HG03575 (cell line): ENCODE measurements around the gene B3GALT4.
A peak's percentile ranks its signal among the peaks of the same experiment; 100 is the strongest.

ENCODE experiments used
- ATAC-seq: cut with Tn5 transposase; IDR thresholded peaks from one replicate; pipeline ENCODE4 v1.9.1; 2021; ENCODE audit not compliant: unreplicated experiment, insufficient number of reproducible peaks, low FRiP score; ENCODE audit errors: extremely low read depth

B3GALT4 gene

GRCh38 chr6:33312361-33313104, 35.6 kb downstream of the B3GALT4 start:
- no peak for ATAC-seq

- ATAC-seq: no peak
These were observed 36.3 kb downstream of the B3GALT4 start for GRCh38 chr6:33313105-33313708.

- no peak for ATAC-seq
These were observed 37.0 kb downstream of the B3GALT4 start, which contains the start of gene TAPBP for GRCh38 chr6:33313709-33314514. TSS of gene TAPBP (minus strand) at chr6:33314078. CDS start at chr6:33314041, 37 bp downstream.

GRCh38 chr6:33314515-33314942, 37.6 kb downstream of the B3GALT4 start:
- ATAC-seq: no peak

DNA sequence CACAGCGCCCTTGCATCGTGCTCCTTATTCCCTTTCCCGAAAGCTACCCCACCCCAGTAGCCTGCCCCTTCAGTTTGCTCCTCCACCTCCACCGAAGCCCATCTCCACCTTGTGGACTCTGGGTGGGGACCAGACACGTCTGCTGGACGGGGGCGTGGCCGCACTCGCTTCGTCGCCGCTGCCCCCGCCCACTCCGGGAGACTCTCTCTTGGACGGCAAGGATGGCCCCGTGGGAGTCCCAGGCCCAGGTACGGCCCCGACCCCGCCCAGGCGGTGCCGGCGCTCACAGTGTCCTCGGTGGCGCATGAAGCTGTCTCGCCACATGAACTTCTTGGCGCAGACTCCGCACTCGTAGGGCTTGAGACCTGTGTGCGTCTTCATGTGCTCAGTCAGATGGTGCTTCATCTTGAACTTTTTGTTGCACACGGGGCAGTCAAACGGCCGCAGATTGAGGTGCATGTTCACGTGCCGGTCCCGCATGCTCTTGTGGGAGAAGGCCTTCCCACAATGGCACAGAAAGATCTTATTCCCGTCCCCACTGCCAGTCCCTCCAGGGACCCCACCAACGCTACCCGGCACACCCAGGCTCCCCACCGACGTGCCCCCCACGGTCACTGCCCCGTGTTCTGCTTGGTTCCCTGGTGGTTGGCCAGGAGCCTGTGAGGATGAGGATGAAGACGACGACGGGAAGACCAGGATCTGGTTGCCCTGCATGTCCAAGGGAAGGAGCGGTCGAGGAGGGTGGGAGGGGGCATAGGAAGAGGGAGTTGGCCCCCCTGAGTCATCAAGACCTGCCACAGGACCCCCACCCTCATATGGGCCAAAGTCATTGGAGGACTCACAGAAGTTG, 38.2 kb downstream of the B3GALT4 start:
- ATAC-seq: no peak

DNA sequence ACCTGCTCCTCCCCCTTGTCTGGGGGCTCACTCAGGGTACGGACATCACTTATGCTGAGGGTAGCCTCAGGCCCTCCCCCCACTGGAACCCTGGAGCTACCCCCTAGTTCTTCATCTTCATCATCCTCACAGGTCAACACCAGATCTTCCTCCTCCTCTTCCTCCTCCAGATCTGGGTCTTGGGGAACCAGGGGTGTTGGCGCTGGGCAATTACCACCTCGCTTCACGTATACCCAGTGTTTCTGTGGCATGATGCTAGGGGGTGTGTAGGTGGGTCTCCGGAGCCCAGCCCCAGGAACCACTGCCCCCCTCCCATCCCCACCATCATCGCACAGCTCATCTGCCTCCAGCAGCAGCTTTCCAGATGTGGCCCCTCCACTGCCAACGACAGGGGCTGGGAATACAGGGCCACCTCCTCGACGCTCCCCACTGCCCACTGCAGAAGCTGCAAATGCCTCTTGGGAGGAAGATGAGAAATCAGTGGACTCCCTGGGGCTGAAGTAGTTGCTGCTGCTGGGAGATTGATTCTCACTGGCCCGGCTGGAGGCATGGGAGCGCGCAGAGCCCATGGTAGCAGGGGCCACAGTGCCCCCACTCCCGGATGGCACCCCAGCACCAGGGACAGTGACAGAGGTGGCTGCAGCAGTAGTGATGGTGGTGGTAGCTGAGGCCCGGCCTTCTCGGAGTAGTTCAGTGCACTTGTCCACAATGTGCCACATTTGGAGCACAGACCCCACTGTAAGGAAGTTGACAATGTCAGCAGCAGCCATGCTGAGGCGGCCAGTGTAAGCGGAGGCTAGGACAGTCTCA, 39.1 kb downstream of the B3GALT4 start:
- no peak for ATAC-seq

- no peak for ATAC-seq
These were observed 39.9 kb downstream of the B3GALT4 start for GRCh38 chr6:33316603-33317418.

- no peak for ATAC-seq
These were observed 40.4 kb downstream of the B3GALT4 start for GRCh38 chr6:33317419-33317668.

DNA sequence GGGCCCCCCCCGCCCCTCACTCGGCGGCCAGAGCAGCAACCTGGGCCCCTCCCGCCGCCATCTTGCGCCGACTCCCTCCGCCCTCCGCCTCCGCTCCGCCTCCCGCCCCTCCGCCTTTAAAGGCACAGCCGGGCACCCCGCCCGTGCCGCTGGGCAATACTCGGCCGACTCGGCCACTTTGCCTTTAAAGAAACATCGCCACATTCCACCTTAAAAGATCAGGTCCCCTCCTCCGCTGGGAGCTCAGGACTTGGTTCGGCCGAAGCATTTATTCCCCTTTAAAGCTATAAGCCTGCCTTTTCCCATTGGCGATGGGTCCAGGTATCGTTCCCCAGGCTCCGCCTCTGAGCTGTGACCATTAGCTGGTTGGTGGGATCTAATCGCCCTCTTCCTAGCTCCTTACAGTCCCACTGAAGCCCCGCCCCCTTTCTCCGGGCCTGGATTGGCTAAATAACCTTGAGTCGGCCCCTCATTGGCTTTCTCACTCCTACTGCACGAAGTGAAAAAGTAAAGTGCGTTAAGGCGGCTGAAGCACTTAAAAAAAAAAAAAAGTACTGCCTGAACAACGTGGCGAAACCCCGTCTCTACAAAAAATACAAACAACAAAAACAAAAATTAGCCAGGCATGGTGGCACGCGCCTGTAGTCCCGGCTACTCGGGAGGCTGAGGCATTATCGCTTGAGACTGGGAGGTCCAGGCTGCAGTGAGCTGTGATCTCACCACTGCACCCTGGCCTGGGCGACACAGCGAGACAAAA, 40.9 kb downstream of the B3GALT4 start, which contains the start of gene ZBTB22:
Gene ZBTB22, minus strand, starts transcription at position 76 of the 757 bp plus-strand sequence. CDS start 828 bp downstream, outside the sequence.
- peak; percentile 32 for ATAC-seq

DNA sequence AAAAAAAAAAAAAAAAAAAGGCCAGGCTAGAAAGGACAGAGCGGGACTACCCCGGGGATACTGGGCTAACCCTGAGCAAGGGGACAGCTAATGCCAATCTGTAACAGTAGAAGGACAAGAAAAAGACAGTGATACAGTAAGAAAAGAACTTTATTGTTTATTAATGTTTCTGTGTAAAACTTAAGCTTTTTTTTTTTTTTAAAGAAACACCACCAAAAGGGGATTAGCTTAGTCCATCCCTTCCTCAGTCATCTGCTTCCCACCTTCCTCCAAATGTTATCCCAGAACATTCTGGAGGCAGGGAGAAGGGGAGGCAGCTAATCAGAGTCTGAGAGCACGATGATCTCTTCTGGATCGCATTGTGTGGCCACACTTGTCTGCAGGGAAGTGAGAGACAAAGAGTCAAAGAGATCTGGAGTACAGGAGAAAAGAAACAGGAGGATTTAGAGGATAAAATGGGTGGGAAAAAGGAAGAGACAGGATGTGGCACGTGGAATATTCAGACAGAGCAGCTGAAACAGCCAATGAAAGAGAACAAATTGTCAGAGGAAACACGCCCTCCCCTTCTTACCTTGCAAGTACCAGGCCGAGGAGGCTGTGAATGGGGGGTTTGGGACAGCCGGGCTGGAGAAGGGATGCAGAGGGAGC, 41.6 kb downstream of the B3GALT4 start:
- no peak for ATAC-seq

GRCh38 chr6:33319939-33320314, 43.0 kb downstream of the B3GALT4 start:
- ATAC-seq: no peak

GRCh38 chr6:33320315-33321181, 43.6 kb downstream of the B3GALT4 start:
- ATAC-seq: no peak

DNA sequence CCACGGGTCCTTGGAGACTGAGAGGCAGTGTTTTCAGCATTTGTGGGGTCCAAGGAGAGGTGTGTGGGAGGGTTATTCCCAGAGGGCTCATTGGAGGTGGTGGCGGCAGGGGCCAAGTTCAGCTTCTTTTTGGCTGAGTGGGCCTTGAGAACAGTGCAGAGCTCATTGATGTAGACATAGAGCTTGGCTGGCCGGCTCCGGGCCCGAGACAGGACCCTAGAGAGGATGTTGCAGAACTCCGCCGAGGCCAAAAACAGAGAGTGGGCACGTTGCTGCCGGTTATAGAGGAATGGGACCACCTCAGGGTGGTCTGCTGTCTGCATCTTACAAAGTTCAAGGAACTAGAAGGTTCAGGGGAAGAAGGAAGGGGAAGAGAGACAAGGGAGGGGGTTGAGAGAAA, 44.3 kb downstream of the B3GALT4 start:
- no peak for ATAC-seq

DNA sequence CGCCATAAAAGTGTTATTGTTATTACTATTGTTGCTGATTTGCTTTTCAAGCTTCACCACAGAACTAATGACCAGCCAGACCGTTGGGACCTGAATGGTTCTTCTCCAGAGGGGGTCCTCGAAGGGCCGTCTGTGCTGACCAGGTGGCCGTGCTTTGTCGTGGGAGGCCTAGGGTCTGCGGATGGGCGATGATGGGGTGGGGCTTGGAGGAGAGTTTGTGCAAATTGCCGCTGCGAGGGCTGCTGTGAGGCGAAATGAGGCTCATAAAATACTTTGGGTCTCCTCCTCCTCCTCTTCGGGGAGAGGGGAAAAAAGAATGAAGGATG, 46.7 kb downstream of the B3GALT4 start:
- ATAC-seq: peak; percentile 3

GRCh38 chr6:33324125-33324524, 47.2 kb downstream of the B3GALT4 start:
- ATAC-seq: no peak
